CD4-positive, alpha-beta T cell treated with Interleukin-4 for 1 hour (primary cell): ENCODE measurements around the gene RPSA.
"Not testable (repeated sequence)": the region's sequence is repeated elsewhere in the genome, so short reads cannot be mapped to it uniquely, and the experiment has no call there.

ENCODE experiments used
- DNase-seq, 2 donors: peaks; one replicate each; pipeline ENCODE4 v3.0.0-alpha.2; 2020 to 2022

RPSA gene

GRCh38 chr3:39406368-39407258, at the start of gene RPSA:
RPSA (plus strand) TSS chr3:39406720; CDS start chr3:39407654, 934 bp downstream.
- peak; percentile 97 for DNase-seq

GRCh38 chr3:39358333-39358732, 48.2 kb upstream of the RPSA start:
- peak in 1 of 2 donors; percentile 38 for DNase-seq

GRCh38 chr3:39361252-39361927, 45.1 kb upstream of the RPSA start:
- DNase-seq, result peak; percentile 33 to 56

- DNase-seq, result no peak
Measured at GRCh38 chr3:39362192-39362591, 44.3 kb upstream of the RPSA start.

DNA sequence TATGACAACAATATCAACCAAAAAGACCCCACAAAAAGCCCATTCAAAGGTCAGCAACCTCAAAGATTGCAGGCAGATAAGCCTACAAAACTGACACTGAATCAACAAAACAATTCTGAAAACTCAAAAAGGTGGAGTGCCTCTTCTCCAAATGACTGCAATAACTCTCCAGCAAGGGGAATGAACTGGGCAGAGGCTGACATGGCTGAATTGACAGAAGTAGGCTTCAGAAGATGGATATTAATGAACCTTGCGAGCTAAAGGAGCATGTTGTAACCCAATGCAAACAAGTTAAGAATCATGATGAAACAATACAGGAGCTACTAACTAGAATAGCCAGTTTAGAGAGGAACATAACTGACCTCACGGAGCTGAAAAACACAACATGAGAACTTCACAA, 43.7 kb upstream of the RPSA start:
- no peak for DNase-seq

DNA sequence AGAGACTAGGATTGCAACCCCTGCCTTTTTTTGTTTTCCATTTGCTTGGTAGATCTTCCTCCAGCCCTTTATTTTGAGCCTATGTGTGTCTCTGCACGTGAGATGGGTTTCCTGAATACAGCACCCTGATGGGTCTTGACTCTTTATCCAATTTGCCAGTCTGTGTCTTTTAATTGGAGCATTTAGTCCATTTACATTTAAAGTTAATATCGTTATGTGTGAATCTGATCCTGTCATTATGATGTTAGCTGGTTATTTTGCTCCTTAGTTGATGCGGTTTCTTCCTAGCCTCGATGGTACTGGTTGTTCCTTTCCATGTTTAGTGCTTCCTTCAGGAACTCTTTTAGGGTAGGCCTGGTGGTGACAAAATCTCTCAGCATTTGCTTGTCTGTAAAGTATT, 36.1 kb upstream of the RPSA start:
- not testable (repeated sequence) for DNase-seq

DNA sequence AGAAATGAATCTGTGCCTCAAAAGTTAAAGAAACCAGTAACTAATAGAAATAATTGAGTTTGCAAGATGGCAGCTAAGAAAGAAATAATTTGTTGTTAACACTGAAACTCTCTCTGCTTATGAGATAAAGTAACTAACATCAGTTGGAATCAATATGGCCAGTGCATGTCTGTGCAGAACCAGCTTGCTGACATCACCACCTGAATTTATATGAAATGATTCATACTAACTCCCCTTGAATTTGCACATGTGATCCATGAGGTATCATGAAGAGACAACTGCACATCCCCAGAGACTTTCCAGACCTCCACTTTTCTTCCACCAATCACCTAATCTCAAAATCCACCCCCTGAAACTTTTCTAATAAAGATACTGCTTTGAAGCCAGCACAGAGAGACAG, 33.7 kb upstream of the RPSA start:
- no peak for DNase-seq

- DNase-seq, result no peak
Measured at GRCh38 chr3:39376959-39377634, 29.4 kb upstream of the RPSA start.

GRCh38 chr3:39378088-39378487, 28.4 kb upstream of the RPSA start:
- peak; percentile 68 to 74 for DNase-seq

- DNase-seq, result no peak
Measured at GRCh38 chr3:39378957-39379777, 27.4 kb upstream of the RPSA start.

DNA sequence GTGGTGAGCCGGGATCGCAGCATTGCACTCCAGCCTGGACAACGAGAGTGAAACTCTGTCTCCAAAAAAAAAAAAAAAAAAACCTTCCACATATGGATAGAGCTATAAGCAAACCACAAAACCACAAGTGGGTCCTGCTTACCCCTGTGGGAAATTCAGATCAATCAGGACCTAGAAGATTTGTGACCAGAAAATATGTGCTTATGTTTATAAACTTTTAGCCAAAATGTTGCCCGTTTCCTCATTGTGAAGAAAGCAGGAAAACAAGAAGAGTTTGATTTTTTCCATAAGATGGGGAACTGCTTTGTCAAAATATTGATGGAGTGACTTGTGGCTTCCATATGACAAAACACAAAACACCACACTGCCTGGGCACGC, 26.8 kb upstream of the RPSA start:
- DNase-seq, result no peak

- no peak for DNase-seq
Measured at GRCh38 chr3:39381432-39381831, 25.1 kb upstream of the RPSA start.

DNA sequence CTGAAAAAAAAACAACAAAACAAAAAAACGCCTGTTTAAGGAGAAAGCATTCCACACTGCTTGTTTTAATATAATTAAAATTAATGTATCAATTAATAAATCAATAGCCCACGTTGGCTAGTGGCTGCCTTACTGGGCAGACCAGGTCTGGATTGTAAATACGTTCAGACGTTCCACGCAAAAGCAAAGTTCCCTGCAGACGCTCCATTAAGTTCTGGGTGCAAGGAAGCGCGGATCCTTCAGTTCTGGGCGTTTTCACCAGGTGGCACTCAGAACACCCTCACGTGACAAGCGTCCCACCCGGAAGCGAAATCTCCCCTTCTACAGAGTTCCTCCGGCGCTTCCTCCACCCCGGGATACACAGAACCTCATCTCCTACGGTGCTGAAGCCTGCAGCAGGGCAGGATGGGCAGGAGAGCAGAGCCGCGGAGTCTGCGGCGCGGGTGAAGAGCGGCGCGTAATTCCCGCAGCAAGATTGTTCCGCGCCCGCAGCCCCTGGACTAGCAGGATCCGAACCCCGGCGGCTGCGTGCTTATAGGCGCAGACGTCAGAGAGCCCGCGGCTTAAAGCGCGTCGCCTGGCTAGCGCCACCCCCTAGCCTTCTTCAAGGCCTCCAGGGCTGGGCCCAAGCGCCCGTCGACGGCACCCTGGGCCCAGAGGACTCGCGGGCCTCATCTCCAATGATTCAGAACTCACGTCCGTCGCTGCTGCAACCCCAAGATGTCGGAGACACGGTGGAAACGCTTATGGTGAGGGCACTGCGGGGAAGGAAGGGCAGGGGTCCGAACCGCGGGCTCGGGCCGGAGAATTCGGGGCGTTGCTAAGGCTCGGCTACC, 23.3 kb upstream of the RPSA start, which contains the start of gene SLC25A38:
Gene SLC25A38, plus strand, starts transcription at position 326 of the 836 bp plus-strand sequence. Its CDS starts 355 bp downstream, at position 681.
- DNase-seq, result peak; percentile 79 to 81

DNA sequence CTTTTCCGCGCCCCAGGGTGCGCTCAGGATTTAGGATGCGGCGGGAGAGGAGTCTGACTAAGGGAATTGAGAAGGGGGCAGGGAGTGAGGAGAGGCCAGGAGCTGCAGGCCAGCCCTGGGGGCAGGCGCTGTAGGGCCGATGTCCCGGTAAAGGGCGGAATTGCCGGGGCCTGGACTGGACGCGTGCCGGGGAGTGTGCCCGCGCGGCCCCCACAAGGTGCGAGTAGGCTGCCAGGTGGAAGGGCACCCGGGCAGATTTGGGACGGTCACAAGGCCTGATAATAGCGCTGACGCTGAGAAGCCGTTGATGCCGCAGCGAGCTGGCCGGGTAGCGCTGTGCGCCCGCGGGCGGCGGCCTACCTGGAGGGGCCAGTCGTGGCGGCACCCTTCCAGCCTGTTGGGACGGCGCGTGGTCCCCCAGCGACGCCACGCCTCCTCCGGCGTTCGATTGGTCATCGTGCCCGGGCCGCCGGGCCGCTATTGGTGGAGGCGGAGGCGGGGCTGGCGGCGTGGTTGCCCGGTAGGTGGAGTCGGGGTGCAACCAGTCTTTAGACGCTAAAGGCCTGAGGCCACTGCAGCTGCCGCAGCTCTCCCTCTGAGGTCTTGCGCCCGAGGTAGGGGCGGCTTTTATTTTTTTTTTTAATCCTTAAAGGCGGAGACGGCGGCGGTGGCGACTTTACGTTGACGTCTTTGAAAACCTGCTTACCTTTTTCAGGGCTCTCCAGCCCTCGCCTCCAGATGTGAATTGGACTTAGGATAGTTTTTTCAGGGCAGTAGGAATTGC, 22.4 kb upstream of the RPSA start:
- peak; percentile 92 to 94 for DNase-seq

DNA sequence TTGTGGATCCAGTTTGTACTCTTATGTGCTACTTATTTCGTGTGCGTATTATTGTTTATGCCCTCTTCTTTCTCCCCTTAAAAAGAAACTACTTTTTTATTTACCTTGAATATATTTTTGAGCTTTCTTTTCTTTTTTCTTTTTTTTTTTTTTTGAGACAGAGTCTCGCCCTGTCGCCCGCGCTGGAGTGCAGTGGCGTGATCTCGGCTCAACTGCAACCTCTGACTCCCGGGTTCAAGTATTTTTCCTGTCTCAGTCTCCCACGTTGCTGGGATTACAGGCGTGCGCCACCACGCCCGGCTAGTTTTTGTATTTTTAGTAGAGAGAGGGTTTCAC, 21.9 kb upstream of the RPSA start:
- no peak for DNase-seq

GRCh38 chr3:39385456-39386090, 20.9 kb upstream of the RPSA start:
- DNase-seq, result no peak

DNA sequence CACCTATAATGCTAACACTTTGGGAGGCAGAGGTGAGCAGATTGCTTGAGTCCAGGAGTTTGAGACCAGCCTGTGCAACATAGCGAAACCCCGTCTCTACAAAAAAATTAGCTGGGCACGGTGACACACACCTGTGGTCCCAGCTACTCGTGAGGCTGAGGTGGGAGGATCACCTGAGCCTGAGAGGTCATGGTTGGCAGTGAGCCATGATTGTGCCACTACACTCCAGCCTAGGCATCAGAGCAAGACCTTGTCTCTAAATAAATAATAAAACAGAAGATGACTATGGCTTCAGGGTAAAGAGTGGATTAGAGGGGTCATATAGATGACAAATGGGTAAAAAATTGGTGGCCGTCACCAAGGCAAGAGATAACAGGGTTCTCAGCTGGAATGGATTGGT, 20.2 kb upstream of the RPSA start:
- DNase-seq, result no peak

DNA sequence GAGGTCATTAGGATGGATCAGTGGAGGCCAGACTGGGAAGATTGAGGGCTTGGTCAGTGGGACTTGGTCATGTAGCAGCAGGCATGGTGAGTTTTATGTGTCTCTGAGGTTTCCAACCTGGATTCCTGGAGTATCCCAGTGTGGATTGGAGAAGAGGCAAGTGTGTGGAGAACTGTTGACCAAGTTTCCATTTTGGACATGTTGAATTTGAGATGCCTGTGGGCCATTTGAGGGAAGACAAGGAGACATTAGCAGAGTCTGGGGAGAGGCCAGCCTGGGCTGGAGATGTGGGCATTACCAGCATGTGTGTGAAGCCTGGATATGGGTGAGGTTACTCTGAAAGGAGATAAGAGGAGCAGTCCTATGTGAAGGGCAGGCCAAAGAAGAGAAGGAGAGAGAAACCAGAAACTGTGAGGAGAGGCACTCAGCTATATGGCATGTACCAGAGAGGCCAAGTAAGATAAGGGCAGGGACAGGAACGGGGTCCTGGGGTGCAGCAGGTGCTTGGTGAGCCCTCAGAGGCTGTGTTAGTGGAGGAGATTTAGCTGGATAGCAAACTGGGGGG, 19.0 kb upstream of the RPSA start:
- DNase-seq, result no peak

- DNase-seq, result no peak
Measured at GRCh38 chr3:39388153-39388552, 18.4 kb upstream of the RPSA start.

- DNase-seq, result peak in 1 of 2 donors; percentile 36
Measured at GRCh38 chr3:39388741-39389248, 17.7 kb upstream of the RPSA start.
